ENCODE measurements around the gene TMEM255B.

GRCh38 chr13:113860051-113860664 is 101.1 kb downstream of the TMEM255B start:
- TF ChIP-seq ERF (CRISPR knock-in tag; IDR thresholded peaks at IDR 0.05), result no peak
- TF ChIP-seq, protein P1, sequence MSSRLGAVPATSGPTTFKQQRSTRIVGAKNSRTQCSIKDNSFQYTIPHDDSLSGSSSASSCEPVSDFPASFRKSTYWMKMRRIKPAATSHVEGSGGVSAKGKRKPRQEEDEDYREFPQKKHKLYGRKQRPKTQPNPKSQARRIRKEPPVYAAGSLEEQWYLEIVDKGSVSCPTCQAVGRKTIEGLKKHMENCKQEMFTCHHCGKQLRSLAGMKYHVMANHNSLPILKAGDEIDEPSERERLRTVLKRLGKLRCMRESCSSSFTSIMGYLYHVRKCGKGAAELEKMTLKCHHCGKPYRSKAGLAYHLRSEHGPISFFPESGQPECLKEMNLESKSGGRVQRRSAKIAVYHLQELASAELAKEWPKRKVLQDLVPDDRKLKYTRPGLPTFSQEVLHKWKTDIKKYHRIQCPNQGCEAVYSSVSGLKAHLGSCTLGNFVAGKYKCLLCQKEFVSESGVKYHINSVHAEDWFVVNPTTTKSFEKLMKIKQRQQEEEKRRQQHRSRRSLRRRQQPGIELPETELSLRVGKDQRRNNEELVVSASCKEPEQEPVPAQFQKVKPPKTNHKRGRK (tag; IDR thresholded peaks at IDR 0.05), result no peak
- no peak for TF ChIP-seq EZH2 (IDR thresholded peaks at IDR 0.05; ENCODE audit: borderline replicate concordance, low read depth, low read length)
- no peak for TF ChIP-seq USF2 (CRISPR knock-in tag; IDR thresholded peaks at IDR 0.05)
- TF ChIP-seq SMARCE1 (IDR thresholded peaks at IDR 0.05), result no peak
- TF ChIP-seq JUND (IDR thresholded peaks at IDR 0.05; ENCODE audit: borderline replicate concordance, low read depth, low read length), result no peak
- TF ChIP-seq JUND (tag; IDR thresholded peaks at IDR 0.05; ENCODE audit: borderline replicate concordance, low read depth, low read length), result no peak; the same call in 2 of the 3 replicates
- TF ChIP-seq, protein P2, sequence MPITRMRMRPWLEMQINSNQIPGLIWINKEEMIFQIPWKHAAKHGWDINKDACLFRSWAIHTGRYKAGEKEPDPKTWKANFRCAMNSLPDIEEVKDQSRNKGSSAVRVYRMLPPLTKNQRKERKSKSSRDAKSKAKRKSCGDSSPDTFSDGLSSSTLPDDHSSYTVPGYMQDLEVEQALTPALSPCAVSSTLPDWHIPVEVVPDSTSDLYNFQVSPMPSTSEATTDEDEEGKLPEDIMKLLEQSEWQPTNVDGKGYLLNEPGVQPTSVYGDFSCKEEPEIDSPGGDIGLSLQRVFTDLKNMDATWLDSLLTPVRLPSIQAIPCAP (CRISPR knock-in tag; IDR thresholded peaks at IDR 0.05; ENCODE audit: borderline replicate concordance), result no peak
- no peak for TF ChIP-seq GABPA (tag; conservative IDR thresholded peaks at IDR 0.05; ENCODE audit: low read depth)
- TF ChIP-seq, protein P3, sequence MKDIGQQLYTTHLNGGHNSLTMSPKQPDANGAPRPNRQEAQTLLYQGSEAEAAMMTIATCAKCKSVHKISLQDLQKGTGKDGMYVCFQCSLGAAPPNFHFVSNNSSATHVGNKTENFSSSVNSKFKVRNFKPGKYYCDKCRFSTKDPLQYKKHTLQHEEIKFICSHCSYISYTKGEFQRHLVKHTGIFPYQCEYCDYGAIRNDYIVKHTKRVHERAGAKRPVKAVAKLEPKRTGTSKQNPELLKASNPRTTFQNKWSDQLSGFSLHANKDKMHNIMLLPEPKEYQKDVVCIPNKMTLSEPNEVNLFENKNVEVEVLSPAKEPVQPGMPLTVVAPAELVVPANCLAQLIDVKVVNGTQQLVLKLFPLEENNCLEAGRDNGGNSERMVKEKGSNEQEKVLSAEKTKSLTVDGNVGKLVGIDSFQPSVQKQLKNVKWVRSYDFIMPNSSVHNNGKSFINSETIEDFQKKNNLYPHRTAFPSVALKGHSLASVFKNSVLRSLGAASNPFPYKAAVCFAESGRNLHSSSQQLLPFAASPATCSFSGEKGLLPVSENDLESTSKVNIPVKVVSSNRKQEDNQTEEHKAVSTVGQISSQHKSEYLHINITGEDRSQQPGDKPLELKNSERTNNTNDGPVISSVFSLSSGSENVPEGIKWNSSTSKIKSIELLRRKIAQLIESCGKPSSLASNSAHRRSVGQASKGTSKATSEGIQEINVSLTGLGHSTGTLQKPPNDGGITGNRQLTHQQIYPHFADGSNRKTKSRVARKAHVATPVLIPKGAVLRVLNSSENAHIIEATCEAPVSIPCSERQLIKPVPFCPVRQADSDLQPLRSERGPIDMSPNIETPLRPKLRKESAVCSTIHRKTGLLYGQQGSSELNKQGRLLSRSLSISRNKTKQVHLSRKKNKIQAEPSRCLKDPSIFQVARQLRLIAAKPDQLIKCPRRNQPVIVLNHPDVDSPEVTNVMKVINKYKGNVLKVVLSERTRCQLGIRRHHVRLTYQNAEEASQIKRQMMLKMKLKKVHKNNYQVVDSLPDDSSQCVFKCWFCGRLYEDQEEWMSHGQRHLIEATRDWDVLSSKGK (CRISPR knock-in tag; IDR thresholded peaks at IDR 0.05), result no peak
- TF ChIP-seq KDM4B (IDR thresholded peaks at IDR 0.05; ENCODE audit: borderline replicate concordance in 2 of 2, low read depth in 1 of 2), result no peak
- TF ChIP-seq RNF219 (CRISPR knock-in tag; IDR thresholded peaks at IDR 0.05), result no peak
- TF ChIP-seq, protein P4, sequence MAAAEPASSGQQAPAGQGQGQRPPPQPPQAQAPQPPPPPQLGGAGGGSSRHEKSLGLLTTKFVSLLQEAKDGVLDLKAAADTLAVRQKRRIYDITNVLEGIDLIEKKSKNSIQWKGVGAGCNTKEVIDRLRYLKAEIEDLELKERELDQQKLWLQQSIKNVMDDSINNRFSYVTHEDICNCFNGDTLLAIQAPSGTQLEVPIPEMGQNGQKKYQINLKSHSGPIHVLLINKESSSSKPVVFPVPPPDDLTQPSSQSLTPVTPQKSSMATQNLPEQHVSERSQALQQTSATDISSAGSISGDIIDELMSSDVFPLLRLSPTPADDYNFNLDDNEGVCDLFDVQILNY (CRISPR knock-in tag; IDR thresholded peaks at IDR 0.05), result no peak
- TF ChIP-seq FOXP4 (CRISPR knock-in tag; IDR thresholded peaks at IDR 0.05; ENCODE audit: borderline replicate concordance), result no peak
